ENCODE data around the gene TLR10.

DNA sequence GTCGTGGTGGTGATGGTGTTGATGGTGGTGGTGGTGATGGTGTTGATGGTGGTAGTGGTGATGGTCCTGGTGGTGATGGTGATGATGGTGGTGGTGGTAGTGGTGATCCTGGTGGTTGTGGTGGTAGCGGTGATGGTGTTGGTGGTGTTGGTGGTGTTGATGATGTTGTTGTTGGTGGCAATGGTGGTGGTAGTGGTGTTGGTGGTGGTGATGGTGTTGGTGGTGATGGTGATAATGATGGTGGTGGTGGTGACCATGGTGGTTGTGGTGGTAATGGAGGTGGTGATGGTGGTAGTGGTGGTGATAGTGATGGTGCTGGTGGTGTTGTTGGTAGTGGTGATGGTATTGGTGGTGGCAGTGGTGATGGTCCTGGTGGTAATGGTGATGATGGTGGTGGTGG, 49.1 kb downstream of the TLR10 start:
- TF ChIP-seq, protein P1, sequence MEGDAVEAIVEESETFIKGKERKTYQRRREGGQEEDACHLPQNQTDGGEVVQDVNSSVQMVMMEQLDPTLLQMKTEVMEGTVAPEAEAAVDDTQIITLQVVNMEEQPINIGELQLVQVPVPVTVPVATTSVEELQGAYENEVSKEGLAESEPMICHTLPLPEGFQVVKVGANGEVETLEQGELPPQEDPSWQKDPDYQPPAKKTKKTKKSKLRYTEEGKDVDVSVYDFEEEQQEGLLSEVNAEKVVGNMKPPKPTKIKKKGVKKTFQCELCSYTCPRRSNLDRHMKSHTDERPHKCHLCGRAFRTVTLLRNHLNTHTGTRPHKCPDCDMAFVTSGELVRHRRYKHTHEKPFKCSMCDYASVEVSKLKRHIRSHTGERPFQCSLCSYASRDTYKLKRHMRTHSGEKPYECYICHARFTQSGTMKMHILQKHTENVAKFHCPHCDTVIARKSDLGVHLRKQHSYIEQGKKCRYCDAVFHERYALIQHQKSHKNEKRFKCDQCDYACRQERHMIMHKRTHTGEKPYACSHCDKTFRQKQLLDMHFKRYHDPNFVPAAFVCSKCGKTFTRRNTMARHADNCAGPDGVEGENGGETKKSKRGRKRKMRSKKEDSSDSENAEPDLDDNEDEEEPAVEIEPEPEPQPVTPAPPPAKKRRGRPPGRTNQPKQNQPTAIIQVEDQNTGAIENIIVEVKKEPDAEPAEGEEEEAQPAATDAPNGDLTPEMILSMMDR (conservative IDR thresholded peaks at IDR 0.05 in 1 of 2, IDR thresholded peaks at IDR 0.05 in 1 of 2; ENCODE audit: extremely low read depth in 1 of 2, insufficient read depth in 1 of 2, low read depth in 1 of 2, low read length in 2 of 2): no peak
- TF ChIP-seq EZH2 (IDR thresholded peaks at IDR 0.05; ENCODE audit: borderline replicate concordance, low read length): no peak

All from mammary epithelial cell (primary cell).